OCI-LY1 (cell line): ENCODE data around the gene PAM.

ENCODE experiments used
- EZH2 ChIP-seq: fragments of 200-600 bp; sonication (generic), shearing (Covaris generic); IDR thresholded peaks from 2 replicates; pipeline ENCODE4 v1.8.0; 2017; ENCODE audit warnings: borderline replicate concordance, mixed run types, mild to moderate bottlenecking, antibody characterized with exemption, low read length, moderate library complexity, mixed read lengths
- TF ChIP-seq, protein P1 (sequence below): fragments of 200-600 bp; sonication (generic), shearing (Covaris generic); IDR thresholded peaks from 2 replicates; pipeline ENCODE4 v1.5.1; 2017; ENCODE audit warnings: mild to moderate bottlenecking, antibody characterized with exemption, low read length, moderate library complexity, mixed read lengths

DNA sequence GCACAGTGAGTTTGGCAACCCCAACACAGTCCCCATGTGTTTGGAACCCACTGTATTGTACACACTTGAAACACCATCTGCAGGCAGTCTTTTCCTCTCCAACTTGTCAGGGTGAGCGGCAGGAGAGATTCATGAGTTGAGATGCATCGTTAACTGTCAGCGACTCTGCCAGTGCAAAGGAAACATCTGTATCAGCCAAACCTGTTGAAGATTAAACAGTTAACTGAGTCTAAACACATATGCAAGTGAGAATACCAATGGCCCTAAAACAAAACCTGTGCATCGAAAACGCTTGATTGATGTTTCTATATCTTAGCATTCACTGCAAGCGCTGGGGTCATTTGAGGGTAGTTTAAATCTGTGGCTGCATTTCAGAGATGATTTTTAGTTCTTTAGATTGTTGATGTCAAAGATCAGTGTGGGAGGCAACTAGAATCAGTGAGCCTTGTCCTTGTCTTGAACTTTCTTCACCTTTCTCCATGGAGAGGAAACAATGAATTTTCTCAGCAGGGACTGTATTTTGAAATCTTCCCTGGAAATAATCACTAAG, 41.3 kb upstream of the PAM start:
- TF ChIP-seq, protein P1, sequence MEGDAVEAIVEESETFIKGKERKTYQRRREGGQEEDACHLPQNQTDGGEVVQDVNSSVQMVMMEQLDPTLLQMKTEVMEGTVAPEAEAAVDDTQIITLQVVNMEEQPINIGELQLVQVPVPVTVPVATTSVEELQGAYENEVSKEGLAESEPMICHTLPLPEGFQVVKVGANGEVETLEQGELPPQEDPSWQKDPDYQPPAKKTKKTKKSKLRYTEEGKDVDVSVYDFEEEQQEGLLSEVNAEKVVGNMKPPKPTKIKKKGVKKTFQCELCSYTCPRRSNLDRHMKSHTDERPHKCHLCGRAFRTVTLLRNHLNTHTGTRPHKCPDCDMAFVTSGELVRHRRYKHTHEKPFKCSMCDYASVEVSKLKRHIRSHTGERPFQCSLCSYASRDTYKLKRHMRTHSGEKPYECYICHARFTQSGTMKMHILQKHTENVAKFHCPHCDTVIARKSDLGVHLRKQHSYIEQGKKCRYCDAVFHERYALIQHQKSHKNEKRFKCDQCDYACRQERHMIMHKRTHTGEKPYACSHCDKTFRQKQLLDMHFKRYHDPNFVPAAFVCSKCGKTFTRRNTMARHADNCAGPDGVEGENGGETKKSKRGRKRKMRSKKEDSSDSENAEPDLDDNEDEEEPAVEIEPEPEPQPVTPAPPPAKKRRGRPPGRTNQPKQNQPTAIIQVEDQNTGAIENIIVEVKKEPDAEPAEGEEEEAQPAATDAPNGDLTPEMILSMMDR = no peak
- TF ChIP-seq EZH2 = no peak
